ENCODE data around the gene MAP4K1.
"Not testable (repeated sequence)": the region's sequence is repeated elsewhere in the genome, so short reads cannot be mapped to it uniquely, and the experiment has no call there.

Gene MAP4K1

DNA sequence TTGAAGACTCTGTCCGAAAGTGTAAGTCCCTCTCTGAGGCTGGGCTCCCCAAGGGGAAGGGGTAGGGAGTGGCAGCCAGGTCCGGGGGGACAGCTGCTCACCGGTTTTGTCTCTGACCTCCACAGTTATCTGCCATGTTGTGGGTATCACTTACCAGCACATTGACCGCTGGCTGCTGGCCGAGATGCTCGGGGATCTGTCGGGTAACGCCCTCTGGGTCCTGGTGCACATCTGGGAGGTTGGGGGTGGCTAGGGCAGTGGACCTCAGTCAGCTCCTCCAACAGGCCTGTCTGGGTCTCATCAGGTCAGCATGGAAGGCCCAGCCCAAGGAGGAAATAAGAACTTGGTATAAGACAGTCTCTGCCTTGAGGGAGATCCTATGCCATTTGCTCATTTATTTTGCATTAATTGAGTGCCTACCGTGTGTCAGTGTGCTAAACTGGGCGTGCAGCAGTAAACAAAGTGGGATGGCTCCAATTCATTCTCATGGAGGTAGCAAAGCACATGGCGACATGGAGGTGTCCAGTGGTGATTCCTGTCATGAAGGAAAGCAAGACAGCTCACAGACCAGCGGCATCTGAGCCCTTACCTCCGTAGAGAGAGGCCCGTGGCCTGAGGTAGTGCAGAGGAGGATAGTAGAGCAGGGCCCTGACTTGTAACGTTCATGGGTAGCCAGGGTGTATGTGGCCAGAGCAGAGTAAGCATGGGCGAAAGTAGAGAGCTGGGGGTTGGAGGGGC, 14.9 kb upstream of the MAP4K1 start (continued):
- no peak for TF ChIP-seq POU6F1 (CRISPR knock-in tag; IDR thresholded peaks at IDR 0.05; ENCODE audit: borderline replicate concordance, low read depth)

DNA sequence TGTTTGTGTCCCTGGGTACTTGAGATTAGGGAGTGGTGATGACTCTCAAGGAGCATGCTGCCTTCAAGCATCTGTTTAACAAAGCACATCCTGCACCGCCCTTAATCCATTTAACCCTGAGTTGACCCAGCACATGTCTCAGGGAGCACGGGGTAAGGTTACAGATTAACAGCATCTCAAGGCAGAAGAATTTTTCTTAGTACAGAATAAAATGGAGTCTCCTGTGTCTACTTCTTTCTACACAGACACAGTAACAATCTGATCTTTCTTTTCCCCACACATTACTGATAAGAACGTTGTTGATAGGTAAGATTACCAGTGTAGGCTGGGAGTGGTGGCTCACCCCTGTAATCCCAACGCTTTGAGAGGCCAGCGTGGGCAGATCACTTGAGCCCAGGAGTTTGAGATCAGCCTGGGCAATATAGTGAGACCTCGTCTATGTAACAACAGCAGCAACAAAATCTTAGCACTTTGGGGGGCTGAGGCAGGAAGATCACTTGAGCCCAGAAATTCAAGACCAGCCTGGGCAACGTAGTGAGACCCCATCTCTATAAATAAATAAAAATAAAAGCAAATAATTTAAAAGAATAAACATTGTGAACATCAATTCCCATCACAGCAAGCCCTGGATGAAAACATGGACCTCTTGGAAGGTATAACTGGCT, 14.2 kb upstream of the MAP4K1 start:
- not testable (repeated sequence) for ATAC-seq

DNA sequence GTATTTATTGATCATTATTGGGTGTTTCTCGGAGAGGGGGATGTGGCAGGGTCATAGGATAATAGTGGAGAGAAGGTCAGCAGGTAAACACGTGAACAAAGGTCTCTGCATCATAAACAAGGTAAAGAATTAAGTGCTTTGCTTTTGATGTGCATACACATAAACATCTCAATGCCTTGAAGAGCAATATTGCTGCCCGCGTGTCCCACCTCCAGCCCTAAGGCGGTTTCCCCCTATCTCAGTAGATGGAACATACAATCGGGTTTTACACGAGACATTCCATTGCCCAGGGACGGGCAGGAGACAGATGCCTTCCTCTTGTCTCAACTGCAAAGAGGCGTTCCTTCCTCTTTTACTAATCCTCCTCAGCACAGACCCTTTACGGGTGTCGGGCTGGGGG, 13.5 kb upstream of the MAP4K1 start:
- ATAC-seq = not testable (repeated sequence)

- TF ChIP-seq ZFP30 (CRISPR knock-in tag; IDR thresholded peaks at IDR 0.05) (no peak), TOX (CRISPR knock-in tag; IDR thresholded peaks at IDR 0.05; ENCODE audit: borderline replicate concordance) (no peak), ZC3H10 (CRISPR knock-in tag; IDR thresholded peaks at IDR 0.05) (no peak), SNAI2 (CRISPR knock-in tag; IDR thresholded peaks at IDR 0.05) (no peak), ZNF8 (CRISPR knock-in tag; IDR thresholded peaks at IDR 0.05) (no peak), BACH2 (CRISPR knock-in tag; IDR thresholded peaks at IDR 0.05; ENCODE audit: borderline replicate concordance) (no peak)
- ATAC-seq = no peak
Observed at GRCh38 chr19:38629568-38629967, 11.8 kb upstream of the MAP4K1 start.

DNA sequence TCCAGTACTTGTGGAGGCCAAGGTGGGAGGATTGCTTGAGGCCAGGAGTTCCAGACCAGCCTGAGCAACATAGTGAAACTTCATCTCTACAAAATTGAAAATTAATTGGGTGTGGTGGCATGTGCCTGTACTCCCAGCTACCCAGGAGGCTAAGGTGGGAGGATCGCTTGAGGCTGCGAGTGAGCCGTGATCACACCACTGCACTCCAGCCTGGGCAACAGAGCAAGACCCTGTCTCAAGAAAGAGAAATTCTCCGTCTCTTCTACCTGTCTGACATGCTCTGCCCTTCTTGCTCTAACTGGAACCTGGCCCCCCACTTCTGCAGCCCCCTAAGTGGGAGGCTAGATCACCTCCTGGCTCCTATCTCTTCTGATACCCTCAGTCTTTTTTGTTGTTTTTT, 8.6 kb upstream of the MAP4K1 start:
- TF ChIP-seq, protein P1, sequence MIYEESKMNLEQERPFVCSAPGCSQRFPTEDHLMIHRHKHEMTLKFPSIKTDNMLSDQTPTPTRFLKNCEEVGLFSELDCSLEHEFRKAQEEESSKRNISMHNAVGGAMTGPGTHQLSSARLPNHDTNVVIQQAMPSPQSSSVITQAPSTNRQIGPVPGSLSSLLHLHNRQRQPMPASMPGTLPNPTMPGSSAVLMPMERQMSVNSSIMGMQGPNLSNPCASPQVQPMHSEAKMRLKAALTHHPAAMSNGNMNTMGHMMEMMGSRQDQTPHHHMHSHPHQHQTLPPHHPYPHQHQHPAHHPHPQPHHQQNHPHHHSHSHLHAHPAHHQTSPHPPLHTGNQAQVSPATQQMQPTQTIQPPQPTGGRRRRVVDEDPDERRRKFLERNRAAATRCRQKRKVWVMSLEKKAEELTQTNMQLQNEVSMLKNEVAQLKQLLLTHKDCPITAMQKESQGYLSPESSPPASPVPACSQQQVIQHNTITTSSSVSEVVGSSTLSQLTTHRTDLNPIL (CRISPR knock-in tag; IDR thresholded peaks at IDR 0.05; ENCODE audit: low read depth) = no peak
- TF ChIP-seq TOX (CRISPR knock-in tag; IDR thresholded peaks at IDR 0.05; ENCODE audit: borderline replicate concordance) = no peak
- TF ChIP-seq PPARA (CRISPR knock-in tag; IDR thresholded peaks at IDR 0.05; ENCODE audit: borderline replicate concordance) = no peak
- TF ChIP-seq GLIS3 (CRISPR knock-in tag; IDR thresholded peaks at IDR 0.05) = no peak
- no peak for TF ChIP-seq CSDC2 (CRISPR knock-in tag; IDR thresholded peaks at IDR 0.05)
- TF ChIP-seq RARB (CRISPR knock-in tag; IDR thresholded peaks at IDR 0.05) = no peak
- no peak for TF ChIP-seq ISL1 (CRISPR knock-in tag; IDR thresholded peaks at IDR 0.05)
- TF ChIP-seq POU6F1 (CRISPR knock-in tag; IDR thresholded peaks at IDR 0.05; ENCODE audit: borderline replicate concordance, low read depth) = no peak
- no peak for TF ChIP-seq ESRRG (CRISPR knock-in tag; IDR thresholded peaks at IDR 0.05)
- no peak for TF ChIP-seq ZFP3 (CRISPR knock-in tag; IDR thresholded peaks at IDR 0.05)
- TF ChIP-seq OSR1 (CRISPR knock-in tag; IDR thresholded peaks at IDR 0.05) = no peak
- no peak for TF ChIP-seq ZNF565 (CRISPR knock-in tag; conservative IDR thresholded peaks at IDR 0.05; ENCODE audit: low read depth)
- TF ChIP-seq CSRNP3 (CRISPR knock-in tag; IDR thresholded peaks at IDR 0.05) = no peak
- TF ChIP-seq SNAI2 (CRISPR knock-in tag; IDR thresholded peaks at IDR 0.05) = no peak
- ATAC-seq = no peak

DNA sequence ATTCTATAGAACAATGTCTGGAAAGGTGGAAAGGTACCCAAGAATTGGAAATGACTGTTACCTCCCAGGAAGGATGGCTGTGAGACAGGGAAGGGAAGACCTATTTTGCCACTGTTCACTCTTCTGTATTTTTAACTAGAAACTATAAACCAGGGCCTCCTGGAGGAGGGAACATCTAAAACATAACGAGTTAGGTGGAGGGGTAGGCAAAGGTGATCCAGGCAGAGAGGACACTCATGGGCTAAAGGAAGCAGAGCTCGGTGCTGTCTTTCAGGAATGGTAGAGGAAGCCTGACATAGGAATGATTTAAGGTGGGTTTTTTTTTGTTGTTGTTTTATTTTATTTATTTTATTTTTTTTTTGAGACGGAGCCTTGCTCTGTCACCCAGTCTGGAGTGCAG, 7.1 kb upstream of the MAP4K1 start:
- TF ChIP-seq PATZ1 (CRISPR knock-in tag; IDR thresholded peaks at IDR 0.05; ENCODE audit: borderline replicate concordance) (no peak), ARNTL (CRISPR knock-in tag; IDR thresholded peaks at IDR 0.05; ENCODE audit: borderline replicate concordance, low read depth) (no peak), TCF4 (CRISPR knock-in tag; IDR thresholded peaks at IDR 0.05; ENCODE audit: borderline replicate concordance) (no peak), OSR1 (CRISPR knock-in tag; IDR thresholded peaks at IDR 0.05) (no peak), ZNF70 (CRISPR knock-in tag; IDR thresholded peaks at IDR 0.05) (no peak)
- ATAC-seq = no peak
